ENCODE measurements around the gene RPTOR. TPM values are rescaled to one million over a fixed set of nuclear protein-coding genes. Genes with fewer than 3 reads are reported as not detected.

RPTOR gene
- total RNA-seq, 1 experiment from 2014 or later: 26.3 TPM

- DNase-seq (ENCODE audit: low spot score): no peak
These were observed 359.6 kb downstream of the RPTOR start for GRCh38 chr17:80904036-80904753.

DNA sequence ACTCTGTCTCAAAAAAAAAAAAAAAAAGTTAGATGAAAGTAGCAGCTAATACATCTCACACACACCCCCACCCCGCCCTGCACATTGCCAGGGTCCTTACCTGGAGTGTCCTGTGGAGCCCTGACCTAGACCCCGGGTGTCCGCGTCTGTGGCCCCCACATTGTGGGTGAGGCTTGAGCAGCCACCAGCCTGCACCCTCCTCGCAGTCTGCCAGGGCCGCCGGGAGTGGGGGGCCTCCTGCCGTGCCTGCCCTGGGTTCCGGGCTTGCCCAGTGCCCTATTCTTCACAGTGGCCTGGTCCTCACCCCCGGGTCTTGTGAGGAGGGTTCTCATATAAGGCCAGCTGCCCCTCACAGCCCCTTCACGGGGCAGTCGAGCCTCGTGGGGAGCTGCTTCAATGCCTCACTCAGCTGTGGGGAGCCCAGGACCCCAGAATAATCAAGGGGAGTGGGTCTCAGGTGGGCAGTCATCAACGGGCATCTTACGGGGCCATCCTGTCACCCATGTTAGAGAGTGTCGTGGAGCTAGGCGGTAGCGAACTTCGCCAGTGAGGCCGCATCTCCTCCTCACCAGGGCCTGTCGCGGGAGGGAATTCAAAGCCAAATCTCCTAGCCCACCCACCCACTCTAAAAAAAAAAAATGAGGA lies 361.1 kb downstream of the RPTOR start:
- no peak for DNase-seq (ENCODE audit: low spot score)

DNA sequence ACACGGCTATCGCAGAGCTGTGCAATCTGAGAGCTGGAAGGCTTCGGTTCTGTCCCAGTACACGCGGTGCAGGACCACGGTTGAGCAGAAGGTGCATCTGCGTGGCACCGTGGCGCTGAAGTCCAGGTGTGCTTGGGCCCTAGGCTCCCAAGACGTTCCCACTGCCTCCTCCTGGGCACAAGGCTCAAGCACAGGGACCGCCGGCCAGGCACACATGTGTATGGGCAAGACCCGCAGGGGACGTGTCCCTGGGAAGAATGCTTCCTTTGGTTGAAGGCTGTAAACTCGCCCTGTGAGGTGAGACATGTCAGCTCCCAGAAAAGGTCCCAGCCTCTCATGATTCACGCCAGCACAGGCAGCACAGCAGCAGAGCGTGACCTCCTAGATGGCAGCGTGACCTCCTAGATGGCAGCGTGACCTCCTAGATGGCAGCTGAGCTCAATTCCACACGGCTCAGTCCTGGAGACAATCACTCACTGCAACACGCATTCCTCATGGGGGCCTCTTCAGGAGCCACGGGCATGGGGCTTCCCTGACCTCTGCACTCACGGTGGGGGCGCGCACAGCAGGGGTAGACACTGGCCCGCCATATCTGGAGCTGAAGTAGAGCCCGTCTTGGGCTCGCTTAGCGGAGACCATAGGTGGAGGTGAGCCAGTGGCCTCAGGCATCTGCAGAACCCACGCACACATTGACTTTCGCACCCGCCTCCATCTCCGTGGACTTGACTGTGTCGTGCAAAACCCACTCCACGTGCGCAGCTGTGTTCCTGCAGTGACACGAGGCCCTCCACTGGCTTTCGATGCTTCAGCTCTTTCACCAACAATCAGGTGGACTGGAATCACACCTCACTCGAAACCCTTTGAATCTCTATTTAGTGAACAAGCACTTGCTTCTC lies 362.0 kb downstream of the RPTOR start:
- DNase-seq (ENCODE audit: low spot score): no peak

GRCh38 chr17:80907281-80907680 lies 362.6 kb downstream of the RPTOR start:
- DNase-seq (ENCODE audit: low spot score): no peak

GRCh38 chr17:80908211-80908610 lies 363.6 kb downstream of the RPTOR start:
- no peak for DNase-seq (ENCODE audit: low spot score)

- no peak for DNase-seq (ENCODE audit: low spot score)
These were observed 364.1 kb downstream of the RPTOR start for GRCh38 chr17:80908776-80909175.

DNA sequence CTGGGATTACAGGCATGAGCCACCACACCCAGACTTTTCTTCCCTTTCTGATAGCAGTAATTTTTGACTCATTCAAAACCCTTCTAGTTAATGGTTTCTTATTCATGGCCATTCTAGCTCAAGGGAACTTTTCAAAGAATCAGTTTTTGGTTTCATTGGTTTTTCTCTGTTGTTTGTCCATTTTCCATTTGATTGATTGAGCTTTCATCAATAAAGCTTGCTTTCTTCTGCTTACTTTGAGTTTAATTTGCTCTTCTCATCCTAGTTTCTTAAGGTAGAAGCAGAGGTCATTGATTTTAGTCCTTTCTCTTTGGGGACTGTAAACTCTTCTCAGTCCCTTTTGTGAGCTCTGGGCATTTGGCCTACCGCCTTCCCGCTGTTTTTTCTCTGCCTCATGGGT lies 365.0 kb downstream of the RPTOR start:
- DNase-seq (ENCODE audit: low spot score): no peak

- DNase-seq (ENCODE audit: low spot score): no peak
These were observed 365.4 kb downstream of the RPTOR start for GRCh38 chr17:80910043-80910442.

- DNase-seq (ENCODE audit: low spot score): no peak
These were observed 367.8 kb downstream of the RPTOR start for GRCh38 chr17:80912476-80912875.

GRCh38 chr17:80913928-80914821 lies 369.5 kb downstream of the RPTOR start:
- no peak for DNase-seq (ENCODE audit: low spot score)

- no peak for DNase-seq (ENCODE audit: low spot score)
These were observed 371.6 kb downstream of the RPTOR start for GRCh38 chr17:80916246-80916645.

DNA sequence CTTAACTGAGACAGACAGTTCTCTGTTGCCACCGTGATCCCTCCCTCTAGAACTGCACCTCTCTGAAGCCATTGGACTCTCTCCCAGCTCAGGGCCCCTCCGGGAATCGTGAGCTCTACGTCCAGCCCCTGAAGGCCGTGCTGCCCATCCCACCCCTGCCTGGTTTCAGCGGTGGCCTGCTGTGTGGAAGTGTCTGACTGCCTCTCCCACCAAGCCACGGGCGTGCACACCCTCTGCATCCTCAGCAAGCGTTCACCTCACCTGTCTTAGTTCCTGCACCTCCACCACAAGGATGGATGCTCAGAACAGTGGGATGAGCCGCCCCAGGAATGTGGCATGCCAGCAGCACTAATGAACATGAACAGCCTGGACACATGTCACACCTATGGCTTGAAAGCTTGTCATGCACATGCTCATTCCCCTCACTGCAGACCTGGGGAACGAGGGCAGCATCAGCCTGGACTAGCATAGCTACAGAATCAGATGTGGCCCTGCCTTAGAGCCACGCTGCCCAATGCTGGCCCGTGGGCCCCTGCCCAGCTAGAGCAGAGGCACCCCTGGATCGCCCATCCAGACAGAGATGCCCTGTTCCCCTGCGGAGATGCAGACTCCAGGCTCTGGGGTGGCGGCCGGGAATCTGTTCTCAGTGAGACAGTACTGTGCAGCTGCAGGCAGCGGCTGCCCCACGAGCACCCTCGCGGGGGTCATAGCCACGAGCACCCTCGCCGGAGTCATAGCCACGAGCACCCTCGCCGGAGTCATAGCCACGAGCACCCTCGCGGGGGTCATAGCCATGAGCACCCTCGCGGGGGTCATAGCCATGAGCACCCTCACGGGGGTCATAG lies 373.3 kb downstream of the RPTOR start:
- no peak for DNase-seq (ENCODE audit: low spot score)

- no peak for DNase-seq (ENCODE audit: low spot score)
These were observed 374.1 kb downstream of the RPTOR start for GRCh38 chr17:80918731-80919130.

DNA sequence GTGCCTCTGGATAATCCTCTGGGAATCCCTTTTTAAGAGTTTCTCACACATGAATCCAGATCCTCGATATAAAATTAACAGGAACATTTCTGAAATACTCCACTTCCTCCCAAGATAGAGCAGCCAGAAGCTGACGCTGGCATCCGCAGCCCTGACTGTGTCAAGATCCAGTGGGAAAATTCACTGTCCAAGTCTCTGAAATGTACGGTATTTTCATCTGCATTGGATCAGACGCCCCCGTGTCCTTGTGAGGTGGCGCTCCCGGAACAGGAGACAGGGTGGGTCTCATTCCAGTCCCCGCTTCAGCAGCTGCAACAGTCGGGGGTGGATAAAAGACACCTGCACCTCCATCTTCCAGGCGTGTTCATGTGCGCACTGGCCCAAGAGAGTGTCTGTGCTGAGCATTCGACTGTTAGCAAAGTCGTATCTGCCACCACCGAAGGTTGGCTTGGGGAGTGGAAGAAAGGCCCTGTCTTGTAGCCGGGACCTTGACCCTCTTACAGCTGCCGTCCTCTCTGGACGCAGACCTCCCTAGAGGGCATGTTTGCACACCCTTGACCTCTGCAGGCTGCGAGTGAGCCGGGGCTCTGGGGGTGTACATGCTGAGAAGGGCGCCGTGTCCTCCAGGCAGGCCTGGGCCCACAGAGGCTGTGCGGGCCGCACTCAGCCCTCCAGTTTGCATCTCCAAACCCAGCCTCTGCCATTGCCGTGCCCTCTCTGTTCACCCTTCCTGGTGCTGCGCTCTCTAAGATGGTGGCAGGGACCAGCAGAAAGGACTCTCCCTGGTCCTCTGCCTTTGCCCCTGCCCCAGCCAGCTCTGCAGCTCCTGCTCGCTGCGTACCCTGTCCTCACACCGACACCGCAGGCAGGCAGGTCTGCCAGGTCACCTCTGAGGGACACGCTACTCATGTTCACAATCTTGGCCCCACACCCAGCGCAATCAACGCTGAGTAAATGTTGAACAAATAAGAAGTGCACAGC lies 375.0 kb downstream of the RPTOR start:
- no peak for DNase-seq (ENCODE audit: low spot score)

DNA sequence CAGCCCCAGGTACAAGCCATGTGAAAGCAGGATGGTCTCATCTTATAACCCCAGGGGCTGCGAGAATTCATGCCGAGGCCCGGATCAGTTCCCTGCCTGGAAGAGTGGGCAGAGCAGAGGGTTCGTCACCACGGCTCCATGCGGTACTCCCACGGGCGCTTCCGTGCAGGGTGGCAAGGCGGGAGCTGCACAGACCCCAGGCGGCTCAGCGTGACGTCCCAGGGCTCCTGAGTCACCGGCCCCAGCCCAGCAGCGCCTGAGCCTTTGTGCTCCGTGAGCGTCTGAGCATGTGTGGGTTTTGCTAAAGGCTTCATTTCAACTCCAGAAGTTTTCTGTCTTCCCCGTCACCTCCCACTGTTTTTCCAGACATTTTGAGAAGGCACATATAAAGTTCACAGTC lies 375.8 kb downstream of the RPTOR start:
- no peak for DNase-seq (ENCODE audit: low spot score)

GRCh38 chr17:80921159-80921558 lies 376.5 kb downstream of the RPTOR start:
- DNase-seq (ENCODE audit: low spot score): no peak

DNA sequence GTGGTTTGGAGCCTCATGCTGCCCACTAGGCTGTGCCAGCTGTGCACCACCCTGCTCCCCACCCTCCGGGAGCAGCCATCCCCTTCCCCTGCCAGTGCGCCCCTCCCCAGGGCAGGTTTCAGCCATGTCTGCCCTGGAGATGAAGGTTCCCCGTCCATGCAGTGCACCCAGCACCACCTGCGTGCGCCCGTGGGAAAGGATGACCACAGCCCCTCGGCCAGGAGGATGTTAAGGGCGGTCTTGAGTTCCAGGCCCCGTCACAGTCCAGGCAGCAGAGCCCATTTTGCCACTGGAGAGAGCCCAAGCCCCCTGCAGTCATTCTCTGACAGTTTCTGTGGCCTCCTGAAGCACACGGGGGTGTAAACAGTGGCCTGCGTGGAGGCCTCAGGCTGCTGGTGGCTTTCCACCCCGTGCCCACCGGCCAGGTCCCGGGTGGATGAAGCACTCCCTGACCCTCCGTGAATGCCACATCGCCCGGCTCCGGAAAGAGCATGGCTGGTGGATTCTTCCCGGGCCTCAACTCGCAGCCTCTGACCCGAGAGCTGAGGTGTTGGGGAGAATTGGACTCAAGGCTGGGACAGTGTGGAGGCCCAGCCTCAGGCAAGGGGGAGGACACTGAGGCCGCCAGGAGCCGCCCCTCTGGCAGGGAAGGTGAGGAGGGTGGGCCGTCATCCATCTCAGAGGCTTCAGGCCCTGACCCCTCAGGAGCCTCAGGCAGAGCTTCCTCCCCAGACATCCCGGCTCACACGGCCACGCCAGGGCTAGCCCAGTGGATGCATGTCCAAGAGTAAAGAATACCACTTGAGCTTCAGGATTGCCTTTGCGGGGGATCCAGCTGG lies 377.3 kb downstream of the RPTOR start:
- no peak for DNase-seq (ENCODE audit: low spot score)

DNA sequence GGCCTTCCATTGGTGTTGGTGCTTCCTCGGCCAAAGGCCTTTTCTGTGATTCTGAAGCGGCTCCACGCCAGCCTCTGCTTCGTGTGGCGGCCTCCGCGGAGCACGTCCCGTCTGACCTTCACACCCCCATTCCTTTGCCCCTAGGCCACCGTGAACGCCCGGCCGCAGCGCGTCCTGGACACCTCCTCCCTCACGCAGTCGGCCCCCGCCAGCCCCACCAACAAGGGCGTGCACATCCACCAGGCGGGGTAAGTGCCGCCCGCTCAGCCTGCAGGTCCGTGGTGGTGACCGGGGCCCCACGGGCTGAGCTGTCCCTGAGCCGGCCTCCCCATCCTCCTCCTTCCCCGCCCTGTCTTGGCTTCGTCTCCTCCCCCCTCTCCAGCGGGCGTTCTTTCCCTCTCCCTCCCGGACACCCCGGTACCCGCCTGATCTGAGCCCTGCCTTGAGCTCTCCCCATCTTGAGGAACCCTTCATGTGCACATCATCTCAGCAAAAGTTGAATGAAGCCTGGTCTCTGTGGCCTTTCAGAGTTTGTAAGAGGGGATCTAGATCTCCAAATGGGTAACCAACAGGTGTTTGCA lies 378.0 kb downstream of the RPTOR start:
- DNase-seq (ENCODE audit: low spot score): no peak
